Mesodermal cell (in vitro differentiated cells): ENCODE measurements around the gene RHBDL3.

ENCODE experiments used
- H3K27ac ChIP-seq: 2 replicates; pipeline ENCODE4 v1.7.0; 2013; ENCODE audit warnings: mild to moderate bottlenecking, low read depth, low read length, moderate library complexity; ENCODE audit not compliant: severe bottlenecking
- H3K36me3 ChIP-seq: 2 replicates; pipeline ENCODE4 v1.7.1; 2013; ENCODE audit warnings: mild to moderate bottlenecking, low read length, moderate library complexity; ENCODE audit not compliant: control insufficient read depth, insufficient read depth
- H3K4me1 ChIP-seq: one replicate; pipeline ENCODE4 v1.7.1; 2013; ENCODE audit warnings: mild to moderate bottlenecking, low read length; ENCODE audit not compliant: insufficient read depth, control insufficient read depth, poor library complexity, severe bottlenecking
- H3K4me3 ChIP-seq: 2 replicates; pipeline ENCODE4 v1.7.0; 2013; ENCODE audit warnings: low read length, control low read depth, mild to moderate bottlenecking; ENCODE audit not compliant: insufficient read depth, poor library complexity, severe bottlenecking; ENCODE audit errors: extremely low read depth
- H3K9me3 ChIP-seq: 2 replicates; pipeline ENCODE4 v1.7.1; 2013; ENCODE audit warnings: mild to moderate bottlenecking, low read length, moderate library complexity; ENCODE audit not compliant: control insufficient read depth
- WGBS, 2 experiments: methylation state at CpG; one replicate each; pipeline ENCODE4 v1.1.5; 2013; ENCODE audit warnings: missing lambda C conversion rate in 2 of 2; ENCODE audit not compliant: insufficient coverage in 2 of 2; 5-methylcytosine and 5-hydroxymethylcytosine counted together

Gene RHBDL3

GRCh38 chr17:32361270-32361669 lies 95.6 kb downstream of the RHBDL3 start:
- H3K4me1 ChIP-seq, result no peaks in the 10 kb centered on the region
- no CpG with 5 or more reads among the region's 1 CpG for WGBS, 2 experiments
- H3K9me3 ChIP-seq, result no peaks in the 10 kb centered on the region
- H3K4me3 ChIP-seq, result no peak overlapping the region
- H3K36me3 ChIP-seq, result peaks cover 90% of the 10 kb centered on the region
- H3K27ac ChIP-seq, result no peak overlapping the region

- no peaks in the 10 kb centered on the region for H3K4me1 ChIP-seq
- no peak overlapping the region for H3K27ac ChIP-seq
- H3K4me3 ChIP-seq, result no peak overlapping the region
- WGBS, 2 experiments, result no CpG with 5 or more reads among the region's 1 CpG
- no peaks in the 10 kb centered on the region for H3K9me3 ChIP-seq
- H3K36me3 ChIP-seq, result peaks cover 90% of the 10 kb centered on the region
Measured at GRCh38 chr17:32370426-32370825, 104.8 kb downstream of the RHBDL3 start.
